NCI-H524 treated with DMSO at 0.1 percent for 48 hours (cell line): ENCODE results near the gene ATP4A.

Experiments used
- DNase-seq: peaks from one replicate; lab custom pipeline; 2025; lab: John Stamatoyannopoulos, UW

ATP4A gene

GRCh38 chr19:35565016-35565856 is 1.8 kb upstream of the ATP4A start:
- DNase-seq = no peak

GRCh38 chr19:35562776-35563175 is 682 bp downstream of the ATP4A start:
- no peak for DNase-seq

GRCh38 chr19:35562336-35562735 is 1.1 kb downstream of the ATP4A start:
- no peak for DNase-seq

- DNase-seq = no peak
Observed at GRCh38 chr19:35561436-35561835, 2.0 kb downstream of the ATP4A start.

GRCh38 chr19:35560677-35561076 is 2.8 kb downstream of the ATP4A start:
- no peak for DNase-seq

GRCh38 chr19:35560271-35560670 is 3.2 kb downstream of the ATP4A start:
- no peak for DNase-seq

GRCh38 chr19:35559781-35560180 is 3.7 kb downstream of the ATP4A start:
- DNase-seq = no peak

GRCh38 chr19:35559281-35559659 is 4.2 kb downstream of the ATP4A start:
- DNase-seq = no peak

GRCh38 chr19:35558400-35559280 is 4.8 kb downstream of the ATP4A start:
- DNase-seq = no peak

- DNase-seq = peak; percentile 11
Observed at GRCh38 chr19:35557539-35558399, 5.7 kb downstream of the ATP4A start.

- DNase-seq = no peak
Observed at GRCh38 chr19:35556846-35557538, 6.5 kb downstream of the ATP4A start.

GRCh38 chr19:35556025-35556590 is 7.3 kb downstream of the ATP4A start:
- no peak for DNase-seq

- DNase-seq = peak; percentile 32
Observed at GRCh38 chr19:35555301-35556005, 8.0 kb downstream of the ATP4A start.

GRCh38 chr19:35554076-35554475 is 9.4 kb downstream of the ATP4A start:
- no peak for DNase-seq

- DNase-seq = no peak
Observed at GRCh38 chr19:35553385-35554000, 10.0 kb downstream of the ATP4A start.

GRCh38 chr19:35552534-35553384 is 10.7 kb downstream of the ATP4A start:
- no peak for DNase-seq

- no peak for DNase-seq
Observed at GRCh38 chr19:35551091-35551810, 12.2 kb downstream of the ATP4A start.

- DNase-seq = no peak
Observed at GRCh38 chr19:35549879-35550523, 13.5 kb downstream of the ATP4A start.
